SJCRH30 (cell line): ENCODE measurements around the gene ART5. TPM values are rescaled to one million over a fixed set of nuclear protein-coding genes. Genes with fewer than 3 reads are reported as not detected.
"Not testable (repeated sequence)": the region's sequence is repeated elsewhere in the genome, so short reads cannot be mapped to it uniquely, and the experiment has no call there.

Experiments
- DNase-seq, 2 experiments: peaks; one replicate each; pipeline ENCODE4 v3.0.0-alpha.2; 2015 to 2020
- H3K27ac ChIP-seq: fragments of 250-450 bp; sonication (Bioruptor Pico); 2 replicates; pipeline ENCODE4 v1.5.1; 2020; ENCODE audit warnings: mild to moderate bottlenecking, moderate library complexity
- H3K27me3 ChIP-seq: fragments of 250-450 bp; sonication (Bioruptor Pico); 2 replicates; pipeline ENCODE4 v1.5.1; 2020; ENCODE audit warnings: mild to moderate bottlenecking, moderate library complexity
- H3K36me3 ChIP-seq: fragments of 250-450 bp; sonication (Bioruptor Pico); 2 replicates; pipeline ENCODE4 v1.5.1; 2020; ENCODE audit warnings: mild to moderate bottlenecking, moderate library complexity
- H3K4me1 ChIP-seq: fragments of 250-450 bp; sonication (Bioruptor Pico); 2 replicates; pipeline ENCODE4 v1.5.1; 2020; ENCODE audit warnings: mild to moderate bottlenecking, moderate library complexity
- H3K4me3 ChIP-seq: fragments of 250-450 bp; sonication (Bioruptor Pico); 2 replicates; pipeline ENCODE4 v1.5.1; 2020; ENCODE audit warnings: mild to moderate bottlenecking, moderate library complexity
- H3K9me3 ChIP-seq: fragments of 250-450 bp; sonication (Bioruptor Pico); replicated peaks from 2 replicates; pipeline ENCODE4 v1.5.1; 2020; ENCODE audit warnings: mild to moderate bottlenecking, moderate library complexity
- total RNA-seq: library from RNA; depleted of rRNA; stranded (reverse); fragments of >200 nt; shearing (Covaris generic); gene quantifications from 2 replicates; pipeline ENCODE4 v1.2.3, GENCODE V29; 2014

ART5 gene
- total RNA-seq, 1 experiment from 2014 or later, result not detected

DNA sequence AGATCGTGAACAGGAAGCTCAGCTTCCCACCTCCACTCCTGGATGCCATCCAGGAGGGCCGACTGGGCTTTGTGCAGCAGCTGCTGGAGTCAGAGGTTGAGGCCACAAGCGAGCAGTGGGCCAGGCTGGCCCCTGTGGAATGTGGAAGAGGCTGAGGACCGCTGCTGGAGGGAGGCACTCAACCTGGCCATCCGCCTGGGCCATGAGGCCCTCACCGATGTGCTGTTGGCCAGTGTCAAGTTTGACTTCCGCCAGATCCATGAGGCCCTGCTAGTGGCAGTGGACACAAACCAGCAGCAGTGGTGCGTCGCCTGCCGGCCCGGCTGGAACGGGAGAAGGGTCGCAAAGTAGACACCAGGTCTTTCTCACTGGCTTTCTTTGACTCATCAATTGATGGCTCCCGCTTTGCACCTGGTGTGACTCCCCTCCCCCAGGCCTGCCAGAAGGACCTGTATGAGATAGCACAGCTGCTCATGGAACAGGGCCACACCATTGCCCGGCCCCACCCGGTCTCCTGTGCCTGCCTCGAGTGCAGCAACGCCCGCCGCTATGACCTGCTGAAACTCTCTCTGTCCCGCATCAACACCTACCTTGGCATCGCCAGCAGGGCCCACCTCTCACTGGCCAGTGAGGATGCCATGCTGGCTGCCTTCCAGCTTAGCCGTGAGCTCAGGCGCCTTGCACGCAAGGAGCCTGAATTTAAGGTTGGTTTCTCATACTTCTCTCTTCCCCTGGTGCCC lies 24.9 kb downstream of the ART5 start:
- Histone ChIP-seq H3K4me1 (peaks cover 30% of the 10 kb centered on the region), H3K27me3 (no peaks in the 10 kb centered on the region)
- DNase-seq, result peak; percentile 80 to 82

DNA sequence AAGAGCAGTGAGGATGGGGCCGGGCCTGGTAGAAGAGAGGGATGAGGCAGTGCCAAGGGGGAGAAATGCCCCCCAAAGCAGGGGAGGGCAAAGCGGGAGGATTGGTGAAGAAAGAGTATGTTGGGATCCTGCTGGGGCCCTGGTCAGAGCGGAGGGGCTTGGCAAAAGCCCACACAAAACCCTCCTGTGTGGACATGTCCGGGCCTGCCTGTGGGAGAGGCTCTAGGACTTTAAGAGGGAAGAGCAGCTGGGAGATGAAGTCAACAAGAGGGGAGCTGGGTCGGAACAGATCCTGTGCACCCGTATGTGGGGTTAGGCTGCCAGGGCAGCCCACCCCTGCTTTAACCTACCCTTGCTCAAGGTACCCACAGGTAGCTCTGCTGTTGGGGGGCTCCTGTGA lies 25.8 kb downstream of the ART5 start:
- peak; percentile 57 to 68 for DNase-seq
- peak overlapping the region; percentile 43 for H3K27ac ChIP-seq
- H3K9me3 ChIP-seq, result peaks cover 5% of the 10 kb centered on the region
- no peaks in the 10 kb centered on the region for H3K36me3 ChIP-seq
- no peaks in the 10 kb centered on the region for H3K27me3 ChIP-seq
- H3K4me1 ChIP-seq, result peaks cover 30% of the 10 kb centered on the region
- H3K4me3 ChIP-seq, result no peak overlapping the region

More for the DNA sequence above, 24.9 kb downstream of the ART5 start:
- H3K36me3 ChIP-seq, result no peaks in the 10 kb centered on the region
- peak overlapping the region; percentile 43 for H3K27ac ChIP-seq
- peaks cover 4% of the 10 kb centered on the region for H3K9me3 ChIP-seq
- H3K4me3 ChIP-seq, result no peak overlapping the region

DNA sequence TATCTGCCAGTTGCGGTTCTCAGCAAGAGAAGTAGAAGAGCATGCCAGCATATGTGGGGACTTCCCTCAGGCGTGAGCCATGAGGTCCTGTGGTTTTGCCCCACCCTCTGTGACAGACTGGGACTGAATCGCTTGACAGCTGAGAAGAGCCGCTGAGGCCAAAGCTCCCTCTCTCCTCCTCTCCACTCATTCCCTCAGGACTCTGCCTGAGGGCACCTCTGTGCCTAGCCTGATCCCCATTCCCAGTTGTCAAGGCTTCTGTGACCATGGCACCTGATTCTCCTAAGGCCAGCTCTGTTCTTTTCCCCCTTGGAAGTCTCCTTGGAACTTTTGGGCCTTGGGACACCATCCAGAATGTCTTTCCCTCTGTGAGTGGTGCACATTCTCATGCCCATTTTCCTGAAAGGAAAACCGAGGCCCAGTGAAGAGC lies 27.0 kb downstream of the ART5 start:
- H3K27me3 ChIP-seq, result no peaks in the 10 kb centered on the region
- H3K9me3 ChIP-seq, result peaks cover 5% of the 10 kb centered on the region
- H3K4me1 ChIP-seq, result peaks cover 30% of the 10 kb centered on the region
- no peaks in the 10 kb centered on the region for H3K36me3 ChIP-seq
- DNase-seq, result peak; percentile 59 to 70
- H3K4me3 ChIP-seq, result no peak overlapping the region
- no peak overlapping the region for H3K27ac ChIP-seq

DNA sequence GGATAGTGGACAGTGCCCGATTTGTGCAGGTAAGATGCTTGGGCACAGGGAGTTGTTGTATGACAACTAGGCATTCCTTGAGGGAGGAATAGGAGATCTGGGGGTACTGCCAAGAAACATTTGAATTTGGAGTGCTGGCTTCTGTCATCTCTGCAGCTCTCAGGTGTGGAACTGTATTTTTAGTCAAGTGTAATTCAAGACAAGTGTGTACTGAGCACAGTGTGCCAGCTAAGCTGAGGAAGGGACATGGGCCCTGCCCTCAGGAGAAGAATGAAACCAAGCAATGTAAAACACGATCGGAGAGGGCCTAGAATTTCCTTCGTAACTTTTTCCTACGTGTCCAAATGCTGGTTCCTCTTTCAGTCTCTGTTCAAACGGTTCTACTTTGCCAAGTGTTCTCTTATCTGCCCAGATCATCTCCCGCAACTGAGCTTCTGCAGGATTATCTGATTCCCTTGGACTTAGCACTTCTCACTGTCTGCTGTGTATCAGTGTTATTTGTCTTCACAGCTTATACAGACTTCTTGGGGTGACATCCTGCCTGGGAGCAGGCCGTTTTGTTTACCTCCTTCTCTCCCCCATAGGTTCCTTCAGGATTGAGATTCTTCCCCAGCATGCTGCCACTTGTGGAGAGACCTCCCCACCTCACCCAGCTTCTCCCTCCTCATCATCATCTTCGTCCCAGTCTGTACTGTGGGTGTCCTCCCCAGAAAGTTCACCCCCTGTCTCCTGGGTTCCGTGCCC lies 27.6 kb downstream of the ART5 start:
- Histone ChIP-seq H3K27ac (no peak overlapping the region), H3K4me1 (peaks cover 30% of the 10 kb centered on the region)
- peak in 1 of 2 experiments; percentile 20 for DNase-seq

DNA sequence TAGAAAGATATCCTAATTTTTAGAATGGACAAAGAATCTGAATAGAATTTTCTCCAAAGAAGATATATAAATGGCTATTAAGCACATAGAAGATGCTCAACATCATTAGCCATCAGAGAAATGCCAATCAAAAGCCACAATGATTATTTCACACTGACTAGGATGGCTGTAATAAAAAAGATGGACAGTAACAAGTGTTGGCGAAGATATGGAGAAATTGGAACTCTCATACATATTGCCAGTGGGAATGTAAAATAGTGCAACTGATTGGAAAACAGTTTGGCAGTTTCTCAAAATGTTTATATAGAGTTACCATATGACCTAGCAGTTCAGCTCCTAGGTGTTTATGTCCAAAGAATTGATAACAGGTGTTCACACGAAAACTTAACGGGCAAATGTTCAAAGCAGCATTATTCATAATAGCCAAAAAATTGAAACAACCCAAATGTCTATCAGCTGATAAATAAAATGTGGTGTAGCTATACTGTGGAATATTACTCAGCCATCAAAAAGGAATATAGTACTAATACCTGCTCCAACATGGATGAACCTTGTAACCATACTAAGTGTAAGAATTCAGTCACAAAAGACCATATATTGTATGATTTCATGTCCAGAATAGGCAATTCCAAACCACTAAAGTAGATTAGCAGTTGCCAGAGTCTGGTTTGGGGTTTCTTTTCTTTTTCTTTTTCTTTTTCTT lies 29.7 kb downstream of the ART5 start:
- H3K4me3 ChIP-seq, result no peak overlapping the region
- peaks cover 5% of the 10 kb centered on the region for H3K9me3 ChIP-seq
- DNase-seq, result peak in 1 of 2 experiments; percentile 0
- peaks cover 27% of the 10 kb centered on the region for H3K4me1 ChIP-seq
- no peaks in the 10 kb centered on the region for H3K27me3 ChIP-seq
- no peaks in the 10 kb centered on the region for H3K36me3 ChIP-seq
- H3K27ac ChIP-seq, result no peak overlapping the region

More for the DNA sequence above, 27.6 kb downstream of the ART5 start:
- Histone ChIP-seq H3K36me3 (no peaks in the 10 kb centered on the region), H3K4me3 (no peak overlapping the region), H3K27me3 (no peaks in the 10 kb centered on the region), H3K9me3 (peaks cover 5% of the 10 kb centered on the region)

DNA sequence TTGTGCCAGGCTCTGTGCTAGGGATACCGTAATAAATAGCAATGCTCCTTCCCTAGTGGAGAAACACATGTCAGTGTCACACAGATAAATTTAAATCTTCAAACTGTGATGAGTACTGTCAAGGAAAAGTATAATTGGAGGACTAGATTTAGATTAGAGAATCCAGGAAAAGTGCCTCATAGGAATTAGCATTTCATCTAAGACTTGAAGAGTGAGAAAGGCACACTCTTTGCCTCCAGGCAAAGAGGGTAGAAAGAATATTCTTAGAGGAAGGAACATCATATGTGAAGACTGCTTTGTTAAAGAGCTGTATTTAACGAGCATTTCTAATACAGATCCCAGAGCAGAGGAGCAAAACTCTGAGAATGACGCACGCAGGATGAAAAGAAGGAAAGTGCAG lies 30.9 kb downstream of the ART5 start:
- DNase-seq, result no peak
- Histone ChIP-seq H3K27ac (no peak overlapping the region), H3K36me3 (no peaks in the 10 kb centered on the region), H3K9me3 (peaks cover 5% of the 10 kb centered on the region), H3K27me3 (no peaks in the 10 kb centered on the region), H3K4me1 (peaks cover 14% of the 10 kb centered on the region), H3K4me3 (no peak overlapping the region)

DNA sequence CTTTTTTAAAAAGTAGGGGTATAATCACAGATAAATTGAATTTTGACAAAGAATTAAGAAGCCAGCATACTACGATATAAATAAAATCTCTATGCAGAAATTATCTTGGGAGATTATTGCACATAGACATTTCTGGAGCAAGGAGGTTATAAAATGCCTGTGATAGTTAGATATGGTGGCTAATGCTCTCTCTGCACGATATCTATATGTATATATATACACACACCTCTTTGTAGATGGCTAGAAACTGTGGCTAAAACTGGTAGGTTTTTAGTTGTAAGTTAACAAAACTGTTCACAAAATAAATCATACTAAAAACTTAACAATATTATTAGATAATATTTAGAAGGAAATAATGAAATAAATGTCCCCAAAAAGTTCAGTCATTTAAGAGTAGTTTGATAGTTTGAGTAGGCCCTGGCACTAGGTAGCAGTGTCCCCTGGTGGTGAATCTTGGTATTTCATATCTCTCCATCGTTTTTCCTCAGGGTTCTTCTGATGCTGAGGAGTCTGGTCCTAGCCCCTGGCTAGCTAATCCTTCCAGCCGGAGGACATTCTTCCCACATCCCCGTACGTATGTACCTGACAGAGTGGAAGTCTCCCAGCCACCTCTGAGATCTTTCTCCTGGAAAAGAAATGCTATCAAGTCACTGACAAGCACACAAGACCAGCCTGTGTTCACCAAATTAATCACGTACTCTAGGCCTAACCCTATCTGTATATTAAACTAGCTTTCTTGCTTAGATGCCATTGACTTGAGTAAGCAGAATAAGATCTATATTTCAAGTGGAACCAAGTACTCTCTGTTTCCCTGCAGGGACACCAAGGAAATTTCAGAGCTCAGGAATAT lies 32.2 kb downstream of the ART5 start:
- peak in 1 of 2 experiments; percentile 68 for DNase-seq
- peaks cover 6% of the 10 kb centered on the region for H3K4me1 ChIP-seq
- no peaks in the 10 kb centered on the region for H3K36me3 ChIP-seq
- H3K27ac ChIP-seq, result no peak overlapping the region
- H3K4me3 ChIP-seq, result no peak overlapping the region
- H3K9me3 ChIP-seq, result peaks cover 5% of the 10 kb centered on the region
- H3K27me3 ChIP-seq, result no peaks in the 10 kb centered on the region

DNA sequence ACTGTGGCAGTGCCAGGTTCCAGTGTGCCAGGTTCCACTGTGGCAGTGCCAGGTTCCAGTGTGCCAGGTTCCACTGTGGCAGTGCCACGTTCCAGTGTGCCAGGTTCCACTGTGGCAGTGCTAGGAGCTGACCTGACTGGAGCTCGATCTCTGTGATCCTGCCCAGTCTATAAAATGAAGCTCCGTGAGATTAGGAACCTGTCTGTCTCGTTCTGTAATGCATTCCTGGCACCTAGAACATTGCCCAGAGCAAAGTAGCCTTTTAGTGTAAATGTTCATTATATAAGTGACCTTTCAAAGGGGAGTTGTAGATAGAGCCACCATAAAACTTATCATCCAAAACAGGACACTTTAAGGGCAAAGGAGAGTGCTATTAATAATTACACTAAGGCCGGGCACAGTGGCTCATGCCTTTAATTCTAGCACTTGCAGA lies 36.0 kb downstream of the ART5 start:
- no peak overlapping the region for H3K27ac ChIP-seq
- no peaks in the 10 kb centered on the region for H3K27me3 ChIP-seq
- H3K36me3 ChIP-seq, result no peaks in the 10 kb centered on the region
- H3K4me3 ChIP-seq, result no peak overlapping the region
- no peaks in the 10 kb centered on the region for H3K4me1 ChIP-seq
- H3K9me3 ChIP-seq, result no peaks in the 10 kb centered on the region
- no peak for DNase-seq

DNA sequence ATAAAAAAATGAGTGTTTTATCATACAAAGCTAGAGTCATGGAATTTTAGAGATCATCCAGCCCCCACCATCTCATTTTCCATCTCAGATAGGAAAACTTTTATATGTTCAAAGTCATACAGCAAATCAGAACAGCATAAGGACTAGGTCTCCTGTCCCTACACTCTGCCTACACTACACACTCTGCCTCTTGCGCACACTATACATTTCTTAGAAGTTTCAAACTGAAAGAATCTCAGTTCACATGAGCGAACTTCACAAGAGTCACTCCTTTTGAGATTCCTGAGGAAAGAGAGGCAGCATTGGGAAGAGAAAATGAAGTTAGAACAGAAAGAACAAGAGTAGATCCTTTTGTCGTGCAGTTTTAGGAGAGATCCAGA lies 36.5 kb downstream of the ART5 start:
- Histone ChIP-seq H3K36me3 (no peaks in the 10 kb centered on the region), H3K9me3 (no peaks in the 10 kb centered on the region), H3K27me3 (no peaks in the 10 kb centered on the region), H3K27ac (no peak overlapping the region), H3K4me3 (no peak overlapping the region), H3K4me1 (no peaks in the 10 kb centered on the region)
- no peak for DNase-seq

DNA sequence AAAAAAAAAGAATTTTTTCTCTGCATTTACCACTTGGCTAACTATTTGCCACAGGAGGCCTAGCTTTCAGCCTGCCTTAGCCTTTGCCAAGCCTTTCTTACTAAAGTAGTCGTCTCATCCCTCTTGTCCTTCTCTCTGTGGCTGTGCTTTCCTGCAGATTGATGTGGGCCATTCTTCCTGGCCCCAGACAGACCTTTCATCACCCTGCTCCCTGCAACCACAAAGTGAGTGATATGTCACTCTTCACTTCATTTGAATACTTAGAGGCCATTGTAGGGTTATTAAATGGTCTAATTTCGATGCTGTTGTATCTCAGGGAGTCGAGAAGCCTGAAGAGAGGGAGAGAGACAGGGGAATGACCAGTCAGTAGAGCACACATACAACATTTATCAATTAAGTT lies 37.6 kb downstream of the ART5 start:
- H3K9me3 ChIP-seq, result no peaks in the 10 kb centered on the region
- H3K4me3 ChIP-seq, result no peak overlapping the region
- H3K27me3 ChIP-seq, result no peaks in the 10 kb centered on the region
- no peaks in the 10 kb centered on the region for H3K36me3 ChIP-seq
- no peaks in the 10 kb centered on the region for H3K4me1 ChIP-seq
- H3K27ac ChIP-seq, result no peak overlapping the region
- DNase-seq, result no peak

DNA sequence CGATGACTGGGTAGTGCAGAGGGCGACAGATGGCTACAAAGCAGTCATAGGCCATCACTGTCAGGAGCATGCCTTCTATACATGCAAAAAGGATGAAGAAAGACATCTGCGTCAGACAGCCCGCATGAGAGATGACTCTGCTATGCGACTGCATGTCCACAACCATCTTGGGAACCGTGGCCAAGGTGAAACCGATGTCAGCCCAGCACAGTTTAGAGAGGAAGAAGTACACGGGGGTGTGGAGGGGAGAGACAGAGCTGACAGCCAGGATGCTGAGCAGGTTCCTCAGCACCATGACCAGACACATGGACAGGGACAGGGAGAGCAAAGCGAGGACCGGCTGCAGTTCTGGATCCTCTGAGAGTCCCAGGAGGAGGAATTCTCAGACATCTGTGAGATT lies 41.6 kb downstream of the ART5 start:
- H3K27ac ChIP-seq, DNase-seq, H3K4me3 ChIP-seq, H3K36me3 ChIP-seq, H3K9me3 ChIP-seq, H3K4me1 ChIP-seq, H3K27me3 ChIP-seq: not testable (repeated sequence)

DNA sequence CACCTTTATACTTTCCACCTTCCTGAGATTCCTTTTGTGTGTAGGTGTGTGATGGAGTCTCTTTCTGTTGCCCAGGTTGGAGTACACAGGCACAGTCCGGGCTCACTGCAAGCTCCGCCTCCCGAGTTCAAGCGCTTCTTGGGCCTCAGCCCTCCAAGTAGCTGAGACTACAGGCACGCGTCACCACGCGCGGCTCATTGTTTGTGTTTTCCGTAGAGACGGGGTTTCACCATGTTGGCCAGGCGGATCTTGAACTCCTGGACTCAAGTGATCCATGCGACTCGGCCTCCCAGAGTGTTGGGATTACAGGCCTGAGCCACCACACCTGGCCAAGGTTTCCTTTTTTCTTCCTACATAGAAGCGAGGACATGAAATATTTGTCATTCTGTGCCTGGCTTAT lies 44.0 kb downstream of the ART5 start:
- H3K36me3 ChIP-seq, H3K9me3 ChIP-seq, H3K27me3 ChIP-seq, H3K4me1 ChIP-seq, H3K27ac ChIP-seq, H3K4me3 ChIP-seq, DNase-seq: not testable (repeated sequence)

DNA sequence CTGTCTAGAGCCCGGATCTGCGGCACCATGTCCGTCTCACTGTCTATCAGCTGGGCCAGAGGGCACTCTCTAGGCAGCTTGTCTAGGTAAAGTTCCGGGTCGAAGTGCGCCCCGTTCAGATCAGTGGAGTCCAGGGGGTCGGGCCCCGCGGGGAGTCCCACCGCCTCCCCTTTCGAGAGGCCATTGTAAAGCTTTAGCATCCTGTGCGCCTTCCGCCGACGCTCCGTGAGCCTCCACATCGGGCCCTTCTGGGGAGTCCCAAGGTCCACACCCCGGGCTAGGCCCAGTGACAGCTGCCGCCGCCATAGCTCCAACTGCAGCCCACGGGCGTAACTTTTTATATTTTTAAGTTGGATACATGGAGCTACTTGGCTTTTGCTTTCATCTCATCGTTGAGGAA lies 50.5 kb downstream of the ART5 start:
- not testable (repeated sequence) for H3K27me3 ChIP-seq, DNase-seq, H3K4me3 ChIP-seq, H3K27ac ChIP-seq, H3K36me3 ChIP-seq, H3K9me3 ChIP-seq, H3K4me1 ChIP-seq

DNA sequence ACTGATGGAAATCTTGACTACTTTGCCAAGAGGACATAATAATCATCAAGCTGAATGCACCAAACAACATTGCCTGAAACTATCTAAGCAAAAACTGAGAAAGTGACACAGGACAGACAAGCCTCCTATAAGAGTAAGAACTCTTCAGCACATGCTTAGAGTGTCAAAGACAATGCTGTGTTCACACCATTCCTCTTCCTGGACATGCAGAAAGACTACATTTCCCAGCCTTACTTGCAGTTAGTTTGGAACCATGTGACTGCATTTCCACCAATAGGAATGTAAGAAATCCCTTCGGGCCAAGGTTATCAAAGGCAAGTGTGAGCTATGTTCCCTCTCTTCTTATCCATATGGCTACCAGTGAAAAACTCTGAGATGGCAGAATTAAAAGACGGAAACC lies 51.6 kb downstream of the ART5 start:
- not testable (repeated sequence) for H3K9me3 ChIP-seq, DNase-seq, H3K4me1 ChIP-seq, H3K27me3 ChIP-seq, H3K27ac ChIP-seq, H3K36me3 ChIP-seq, H3K4me3 ChIP-seq
